DND-41 (cell line): ENCODE data around the gene RGS18.

Experiments used
- CTCF ChIP-seq: IDR thresholded peaks from 2 replicates; pipeline ENCODE4 v1.5.1; 2012; ENCODE audit warnings: borderline replicate concordance, low read length, moderate library complexity, mild to moderate bottlenecking; ENCODE audit not compliant: poor library complexity, severe bottlenecking; ENCODE audit errors: extremely low read depth
- EZH2 ChIP-seq: IDR thresholded peaks from 3 replicates; pipeline ENCODE4 v1.6.1; 2012; ENCODE audit warnings: borderline replicate concordance, low read depth, mild to moderate bottlenecking, moderate library complexity, low read length, inconsistent platforms; ENCODE audit not compliant: severe bottlenecking

- TF ChIP-seq EZH2 = no peak
- TF ChIP-seq CTCF = no peak
These were observed 27.9 kb downstream of the RGS18 start for GRCh38 chr1:192186197-192186596.
